ENCODE data around the gene GSPT2. TPM values are rescaled to one million over a fixed set of nuclear protein-coding genes. Genes with fewer than 3 reads are reported as not detected.

The GSPT2 gene
- total and polyA plus RNA-seq, 4 donors: 4.1 to 6.2 (median 5.1) TPM

DNA sequence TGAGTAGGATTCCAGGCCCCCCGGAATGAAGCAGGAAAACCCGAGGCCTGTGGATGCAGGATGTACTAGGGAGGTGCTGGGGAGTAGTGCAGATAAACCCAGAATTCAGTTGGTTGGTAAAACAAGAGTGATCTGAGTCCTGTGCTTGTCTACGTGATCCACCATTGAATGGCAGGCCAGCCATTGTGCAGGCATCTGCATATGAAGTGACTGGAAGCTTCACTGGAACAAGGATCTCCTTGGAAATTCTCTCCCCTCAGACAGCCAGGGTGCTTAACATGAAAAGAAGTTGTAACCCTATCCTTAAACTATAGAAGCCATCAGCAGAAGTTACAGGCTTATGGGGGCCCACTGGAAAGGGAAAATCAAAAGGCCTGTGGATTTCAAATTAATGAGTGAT lies 656 bp upstream of the GSPT2 start:
- no peak overlapping the region for H3K27ac ChIP-seq (ENCODE audit: low read depth in 1 of 2, low read length in 2 of 2)

GRCh38 chrX:51747671-51748070 lies 4.4 kb downstream of the GSPT2 start:
- no peak for TF ChIP-seq RAD21 (IDR thresholded peaks at IDR 0.05)
- TF ChIP-seq JUND (IDR thresholded peaks at IDR 0.05): no peak
- TF ChIP-seq, protein P1, sequence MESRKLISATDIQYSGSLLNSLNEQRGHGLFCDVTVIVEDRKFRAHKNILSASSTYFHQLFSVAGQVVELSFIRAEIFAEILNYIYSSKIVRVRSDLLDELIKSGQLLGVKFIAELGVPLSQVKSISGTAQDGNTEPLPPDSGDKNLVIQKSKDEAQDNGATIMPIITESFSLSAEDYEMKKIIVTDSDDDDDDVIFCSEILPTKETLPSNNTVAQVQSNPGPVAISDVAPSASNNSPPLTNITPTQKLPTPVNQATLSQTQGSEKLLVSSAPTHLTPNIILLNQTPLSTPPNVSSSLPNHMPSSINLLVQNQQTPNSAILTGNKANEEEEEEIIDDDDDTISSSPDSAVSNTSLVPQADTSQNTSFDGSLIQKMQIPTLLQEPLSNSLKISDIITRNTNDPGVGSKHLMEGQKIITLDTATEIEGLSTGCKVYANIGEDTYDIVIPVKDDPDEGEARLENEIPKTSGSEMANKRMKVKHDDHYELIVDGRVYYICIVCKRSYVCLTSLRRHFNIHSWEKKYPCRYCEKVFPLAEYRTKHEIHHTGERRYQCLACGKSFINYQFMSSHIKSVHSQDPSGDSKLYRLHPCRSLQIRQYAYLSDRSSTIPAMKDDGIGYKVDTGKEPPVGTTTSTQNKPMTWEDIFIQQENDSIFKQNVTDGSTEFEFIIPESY (IDR thresholded peaks at IDR 0.05): no peak
- no peak for TF ChIP-seq NR2F2 (IDR thresholded peaks at IDR 0.05)
- no peak for TF ChIP-seq HNF4A (conservative IDR thresholded peaks at IDR 0.05)
- TF ChIP-seq TAF1 (conservative IDR thresholded peaks at IDR 0.05): no peak
- no peak for TF ChIP-seq FOXA1 (IDR thresholded peaks at IDR 0.05)
- TF ChIP-seq, protein P2, sequence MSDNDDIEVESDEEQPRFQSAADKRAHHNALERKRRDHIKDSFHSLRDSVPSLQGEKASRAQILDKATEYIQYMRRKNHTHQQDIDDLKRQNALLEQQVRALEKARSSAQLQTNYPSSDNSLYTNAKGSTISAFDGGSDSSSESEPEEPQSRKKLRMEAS (IDR thresholded peaks at IDR 0.05): no peak
- no peak for TF ChIP-seq FOXA2 (IDR thresholded peaks at IDR 0.05)
- no peak for TF ChIP-seq ATF3 (IDR thresholded peaks at IDR 0.05)
- TF ChIP-seq EGR1 (IDR thresholded peaks at IDR 0.05; ENCODE audit: low read depth in 2 of 2): no peak
- TF ChIP-seq, protein P3, sequence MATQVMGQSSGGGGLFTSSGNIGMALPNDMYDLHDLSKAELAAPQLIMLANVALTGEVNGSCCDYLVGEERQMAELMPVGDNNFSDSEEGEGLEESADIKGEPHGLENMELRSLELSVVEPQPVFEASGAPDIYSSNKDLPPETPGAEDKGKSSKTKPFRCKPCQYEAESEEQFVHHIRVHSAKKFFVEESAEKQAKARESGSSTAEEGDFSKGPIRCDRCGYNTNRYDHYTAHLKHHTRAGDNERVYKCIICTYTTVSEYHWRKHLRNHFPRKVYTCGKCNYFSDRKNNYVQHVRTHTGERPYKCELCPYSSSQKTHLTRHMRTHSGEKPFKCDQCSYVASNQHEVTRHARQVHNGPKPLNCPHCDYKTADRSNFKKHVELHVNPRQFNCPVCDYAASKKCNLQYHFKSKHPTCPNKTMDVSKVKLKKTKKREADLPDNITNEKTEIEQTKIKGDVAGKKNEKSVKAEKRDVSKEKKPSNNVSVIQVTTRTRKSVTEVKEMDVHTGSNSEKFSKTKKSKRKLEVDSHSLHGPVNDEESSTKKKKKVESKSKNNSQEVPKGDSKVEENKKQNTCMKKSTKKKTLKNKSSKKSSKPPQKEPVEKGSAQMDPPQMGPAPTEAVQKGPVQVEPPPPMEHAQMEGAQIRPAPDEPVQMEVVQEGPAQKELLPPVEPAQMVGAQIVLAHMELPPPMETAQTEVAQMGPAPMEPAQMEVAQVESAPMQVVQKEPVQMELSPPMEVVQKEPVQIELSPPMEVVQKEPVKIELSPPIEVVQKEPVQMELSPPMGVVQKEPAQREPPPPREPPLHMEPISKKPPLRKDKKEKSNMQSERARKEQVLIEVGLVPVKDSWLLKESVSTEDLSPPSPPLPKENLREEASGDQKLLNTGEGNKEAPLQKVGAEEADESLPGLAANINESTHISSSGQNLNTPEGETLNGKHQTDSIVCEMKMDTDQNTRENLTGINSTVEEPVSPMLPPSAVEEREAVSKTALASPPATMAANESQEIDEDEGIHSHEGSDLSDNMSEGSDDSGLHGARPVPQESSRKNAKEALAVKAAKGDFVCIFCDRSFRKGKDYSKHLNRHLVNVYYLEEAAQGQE (IDR thresholded peaks at IDR 0.05): no peak
- no peak overlapping the region for H3K27ac ChIP-seq (ENCODE audit: low read depth in 1 of 2, low read length in 2 of 2)
- peaks cover 0 to 2% (median 0%) of the 10 kb centered on the region in 4 donors for H3K9me3 ChIP-seq (ENCODE audit: control insufficient read depth in 4 of 4, low read length in 3 of 4)
- H3K9ac ChIP-seq (ENCODE audit: low read depth in 1 of 2, low read length in 2 of 2): no peak overlapping the region
- no peak overlapping the region for H3K4me3 ChIP-seq (ENCODE audit: low read depth in 1 of 3, low read length in 3 of 3)
- peaks cover 0 to 3% (median 0%) of the 10 kb centered on the region in 4 donors for H3K36me3 ChIP-seq (ENCODE audit: control insufficient read depth in 4 of 4, insufficient read depth in 3 of 4, low read depth in 1 of 4, low read length in 3 of 4)
- no peak for DNase-seq (ENCODE audit: low spot score)
- peaks cover 0 to 10% (median 3%) of the 10 kb centered on the region in 4 donors for H3K4me1 ChIP-seq (ENCODE audit: control insufficient read depth in 4 of 4, insufficient read depth in 4 of 4, low read length in 3 of 4)
- H3K27me3 ChIP-seq (ENCODE audit: control insufficient read depth in 4 of 4, insufficient read depth in 4 of 4, low read length in 3 of 4): no peaks in the 10 kb centered on the region

More for the DNA sequence above, 656 bp upstream of the GSPT2 start:
- no peaks in the 10 kb centered on the region for H3K9me3 ChIP-seq (ENCODE audit: control insufficient read depth in 4 of 4, low read length in 3 of 4)
- peaks cover 0 to 10% (median 3%) of the 10 kb centered on the region in 4 donors for H3K4me1 ChIP-seq (ENCODE audit: control insufficient read depth in 4 of 4, insufficient read depth in 4 of 4, low read length in 3 of 4)
- H3K9ac ChIP-seq (ENCODE audit: low read depth in 1 of 2, low read length in 2 of 2): no peak overlapping the region
- H3K36me3 ChIP-seq (ENCODE audit: control insufficient read depth in 4 of 4, insufficient read depth in 3 of 4, low read depth in 1 of 4, low read length in 3 of 4): peaks cover 0 to 3% (median 0%) of the 10 kb centered on the region in 4 donors
- peaks cover 0 to 5% (median 0%) of the 10 kb centered on the region in 4 donors for H3K27me3 ChIP-seq (ENCODE audit: control insufficient read depth in 4 of 4, insufficient read depth in 4 of 4, low read length in 3 of 4)
- WGBS: 90% methylated on average over 3 of the region's 3 CpGs
- no peak for DNase-seq (ENCODE audit: low spot score)
- H3K4me3 ChIP-seq (ENCODE audit: low read depth in 1 of 3, low read length in 3 of 3): peak overlapping the region in 1 of 3 donors; percentile 77
- TF ChIP-seq CTCF (IDR thresholded peaks at IDR 0.05; ENCODE audit: low read depth, low read length, missing input control) (no peak), RXRA (IDR thresholded peaks at IDR 0.05) (no peak)

Data from liver (tissue), 9 donors.